ENCODE data around the gene WASHC4.

The WASHC4 gene, protein sequence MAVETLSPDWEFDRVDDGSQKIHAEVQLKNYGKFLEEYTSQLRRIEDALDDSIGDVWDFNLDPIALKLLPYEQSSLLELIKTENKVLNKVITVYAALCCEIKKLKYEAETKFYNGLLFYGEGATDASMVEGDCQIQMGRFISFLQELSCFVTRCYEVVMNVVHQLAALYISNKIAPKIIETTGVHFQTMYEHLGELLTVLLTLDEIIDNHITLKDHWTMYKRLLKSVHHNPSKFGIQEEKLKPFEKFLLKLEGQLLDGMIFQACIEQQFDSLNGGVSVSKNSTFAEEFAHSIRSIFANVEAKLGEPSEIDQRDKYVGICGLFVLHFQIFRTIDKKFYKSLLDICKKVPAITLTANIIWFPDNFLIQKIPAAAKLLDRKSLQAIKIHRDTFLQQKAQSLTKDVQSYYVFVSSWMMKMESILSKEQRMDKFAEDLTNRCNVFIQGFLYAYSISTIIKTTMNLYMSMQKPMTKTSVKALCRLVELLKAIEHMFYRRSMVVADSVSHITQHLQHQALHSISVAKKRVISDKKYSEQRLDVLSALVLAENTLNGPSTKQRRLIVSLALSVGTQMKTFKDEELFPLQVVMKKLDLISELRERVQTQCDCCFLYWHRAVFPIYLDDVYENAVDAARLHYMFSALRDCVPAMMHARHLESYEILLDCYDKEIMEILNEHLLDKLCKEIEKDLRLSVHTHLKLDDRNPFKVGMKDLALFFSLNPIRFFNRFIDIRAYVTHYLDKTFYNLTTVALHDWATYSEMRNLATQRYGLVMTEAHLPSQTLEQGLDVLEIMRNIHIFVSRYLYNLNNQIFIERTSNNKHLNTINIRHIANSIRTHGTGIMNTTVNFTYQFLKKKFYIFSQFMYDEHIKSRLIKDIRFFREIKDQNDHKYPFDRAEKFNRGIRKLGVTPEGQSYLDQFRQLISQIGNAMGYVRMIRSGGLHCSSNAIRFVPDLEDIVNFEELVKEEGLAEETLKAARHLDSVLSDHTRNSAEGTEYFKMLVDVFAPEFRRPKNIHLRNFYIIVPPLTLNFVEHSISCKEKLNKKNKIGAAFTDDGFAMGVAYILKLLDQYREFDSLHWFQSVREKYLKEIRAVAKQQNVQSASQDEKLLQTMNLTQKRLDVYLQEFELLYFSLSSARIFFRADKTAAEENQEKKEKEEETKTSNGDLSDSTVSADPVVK

GRCh38 chr12:105107494-105108371 lies at the start of gene WASHC4:
WASHC4 (plus strand) TSS chr12:105107731; CDS start chr12:105107801, 70 bp downstream.
- DNase-seq: peak; percentile 95

GRCh38 chr12:105060715-105061378 lies 46.7 kb upstream of the WASHC4 start:
- no peak for DNase-seq

- DNase-seq: no peak
These were observed 42.9 kb upstream of the WASHC4 start for GRCh38 chr12:105064564-105065178.

GRCh38 chr12:105067511-105068031 lies 40.0 kb upstream of the WASHC4 start:
- DNase-seq: no peak

DNA sequence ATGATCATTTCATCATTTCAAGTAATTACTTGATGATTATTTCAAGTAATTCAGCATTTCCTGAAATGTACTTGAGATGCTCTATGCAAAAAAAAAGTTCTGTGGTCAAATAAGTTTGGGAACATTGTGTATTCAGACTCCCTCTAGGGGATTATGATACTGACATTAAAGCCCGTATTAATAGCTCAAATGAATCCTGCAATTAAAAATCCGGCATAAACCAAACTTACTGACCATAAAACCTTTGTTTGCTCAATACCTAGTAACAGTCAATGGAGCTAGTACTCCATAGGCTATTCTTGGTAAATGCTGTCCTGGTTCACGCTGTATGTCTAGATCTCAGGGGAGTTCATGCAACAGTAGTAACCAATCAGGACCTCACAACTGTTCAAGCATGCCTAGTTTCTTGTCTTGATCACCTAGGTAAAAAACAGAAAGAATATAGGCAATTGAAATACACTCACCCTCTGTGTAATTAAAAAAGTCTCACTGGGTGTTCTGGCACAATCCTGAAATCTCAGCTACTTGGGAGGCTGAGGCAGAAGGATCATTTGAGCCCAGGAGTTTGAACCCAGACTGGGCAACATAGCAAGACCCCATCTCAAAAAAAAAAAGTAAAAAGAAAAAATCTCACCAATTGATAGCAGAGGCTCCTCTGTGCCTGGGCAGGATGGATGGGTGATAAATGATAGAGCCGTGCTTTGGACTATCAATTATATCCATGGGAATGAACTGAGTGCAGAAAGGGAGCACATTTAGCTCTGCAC lies 37.4 kb upstream of the WASHC4 start:
- no peak for DNase-seq

- DNase-seq: no peak
These were observed 35.5 kb upstream of the WASHC4 start for GRCh38 chr12:105071981-105072380.

GRCh38 chr12:105072888-105073488 lies 34.5 kb upstream of the WASHC4 start:
- DNase-seq: no peak

GRCh38 chr12:105076098-105076497 lies 31.4 kb upstream of the WASHC4 start:
- no peak for DNase-seq

DNA sequence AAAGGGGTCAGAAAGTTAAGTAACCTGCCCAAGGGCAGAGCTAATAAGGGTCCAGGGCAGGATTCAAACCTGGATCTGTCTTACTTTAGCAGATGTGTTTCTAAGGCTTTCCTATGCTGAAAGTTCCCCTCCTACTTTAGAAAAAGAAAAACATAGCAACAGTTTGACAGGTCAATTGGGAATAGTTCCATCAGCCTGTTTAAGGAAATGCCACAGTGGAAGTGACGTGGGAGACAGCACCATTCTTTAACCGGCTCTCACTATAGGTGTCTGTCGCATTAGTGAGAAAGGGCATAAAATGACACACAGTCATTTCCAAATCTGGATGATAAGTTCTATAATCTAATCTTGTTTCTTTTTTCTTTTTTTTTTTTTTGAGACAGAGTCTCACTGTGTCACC lies 30.6 kb upstream of the WASHC4 start:
- no peak for DNase-seq

DNA sequence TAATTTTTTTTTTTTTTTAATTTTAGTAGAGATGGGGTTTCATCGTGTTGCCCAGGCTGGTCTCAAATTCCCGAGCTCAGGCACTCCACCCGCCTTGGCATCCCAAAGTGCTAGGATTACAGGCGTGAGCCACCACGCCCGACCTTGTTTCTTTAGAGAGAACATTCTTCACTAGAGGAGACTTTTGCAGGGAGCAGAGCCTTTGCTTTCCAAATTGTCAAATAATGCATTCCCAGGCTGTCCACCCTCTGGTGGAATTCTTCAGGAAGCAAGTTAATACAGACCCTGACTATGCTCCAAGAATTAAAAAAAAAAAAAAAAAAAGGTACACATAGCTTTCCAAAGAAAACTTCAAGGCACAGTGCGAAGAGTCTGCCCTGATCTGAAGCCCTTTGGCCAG lies 30.1 kb upstream of the WASHC4 start:
- DNase-seq: no peak

DNA sequence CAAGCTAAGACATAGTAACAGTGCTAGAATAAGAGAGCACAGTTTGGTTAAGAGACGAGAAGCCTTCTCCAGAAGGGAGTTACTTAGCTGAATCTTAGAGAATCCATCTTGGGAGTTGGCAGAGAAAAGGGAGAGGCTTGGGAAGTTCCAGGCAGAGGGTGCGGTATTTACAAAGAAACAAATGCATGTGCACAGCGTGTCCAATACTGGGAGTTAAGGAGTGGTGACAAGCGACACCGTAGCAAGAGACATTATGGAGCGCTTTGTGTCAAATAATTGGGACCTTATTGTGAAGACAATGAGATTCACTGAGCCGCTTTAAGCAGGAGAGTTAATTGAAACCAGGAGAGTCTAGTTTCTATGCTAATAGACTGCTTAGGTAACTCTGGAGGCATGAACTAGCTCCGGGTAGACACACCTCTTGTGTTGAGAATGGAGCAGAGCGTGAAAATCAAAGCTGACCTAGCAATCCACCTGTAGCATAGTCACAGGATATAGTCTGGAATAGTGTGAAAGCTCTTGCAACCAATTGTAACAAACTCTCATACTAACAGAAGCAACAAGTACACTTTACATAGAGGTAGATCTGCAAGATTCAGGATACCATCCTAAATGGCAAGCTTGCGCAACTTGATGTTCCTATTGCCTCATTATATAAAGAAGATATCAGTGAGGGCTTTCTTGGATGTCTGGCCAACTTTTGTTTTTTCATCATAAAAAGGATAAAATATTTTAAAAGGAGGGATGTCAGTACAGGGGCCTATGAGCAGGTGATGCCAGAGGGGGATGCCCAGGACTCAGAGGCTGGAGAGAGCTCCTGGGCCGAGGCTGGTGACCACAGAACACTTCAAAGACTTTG lies 28.6 kb upstream of the WASHC4 start:
- DNase-seq: no peak

GRCh38 chr12:105083031-105083430 lies 24.5 kb upstream of the WASHC4 start:
- DNase-seq: no peak

DNA sequence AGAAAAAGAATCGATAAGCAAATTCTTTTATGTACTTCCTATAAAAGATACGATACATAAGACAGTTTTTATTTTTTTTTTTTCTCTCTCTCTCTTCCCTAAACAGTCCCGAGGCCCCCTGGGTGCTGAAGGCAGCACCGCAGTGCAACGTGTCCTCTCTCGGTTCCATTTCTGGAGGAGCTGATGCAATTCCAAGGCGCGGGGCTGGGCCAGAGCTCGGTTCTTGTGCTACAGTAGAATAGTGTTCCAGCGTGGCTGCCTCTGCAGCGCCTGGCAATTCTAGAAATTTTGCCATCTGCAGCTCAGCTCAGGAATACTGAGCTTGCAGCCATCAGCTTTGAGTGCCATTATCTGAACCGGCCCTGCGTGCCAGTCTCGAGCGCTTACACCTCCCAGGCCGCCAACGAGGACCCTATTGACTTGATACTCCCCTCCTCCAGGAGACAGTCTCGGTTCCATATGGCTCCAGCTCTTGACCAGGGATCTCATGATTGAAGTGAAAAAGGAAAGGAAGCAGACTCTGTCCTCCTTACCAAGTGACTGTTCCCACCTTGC lies 23.9 kb upstream of the WASHC4 start:
- DNase-seq: peak; percentile 9

DNA sequence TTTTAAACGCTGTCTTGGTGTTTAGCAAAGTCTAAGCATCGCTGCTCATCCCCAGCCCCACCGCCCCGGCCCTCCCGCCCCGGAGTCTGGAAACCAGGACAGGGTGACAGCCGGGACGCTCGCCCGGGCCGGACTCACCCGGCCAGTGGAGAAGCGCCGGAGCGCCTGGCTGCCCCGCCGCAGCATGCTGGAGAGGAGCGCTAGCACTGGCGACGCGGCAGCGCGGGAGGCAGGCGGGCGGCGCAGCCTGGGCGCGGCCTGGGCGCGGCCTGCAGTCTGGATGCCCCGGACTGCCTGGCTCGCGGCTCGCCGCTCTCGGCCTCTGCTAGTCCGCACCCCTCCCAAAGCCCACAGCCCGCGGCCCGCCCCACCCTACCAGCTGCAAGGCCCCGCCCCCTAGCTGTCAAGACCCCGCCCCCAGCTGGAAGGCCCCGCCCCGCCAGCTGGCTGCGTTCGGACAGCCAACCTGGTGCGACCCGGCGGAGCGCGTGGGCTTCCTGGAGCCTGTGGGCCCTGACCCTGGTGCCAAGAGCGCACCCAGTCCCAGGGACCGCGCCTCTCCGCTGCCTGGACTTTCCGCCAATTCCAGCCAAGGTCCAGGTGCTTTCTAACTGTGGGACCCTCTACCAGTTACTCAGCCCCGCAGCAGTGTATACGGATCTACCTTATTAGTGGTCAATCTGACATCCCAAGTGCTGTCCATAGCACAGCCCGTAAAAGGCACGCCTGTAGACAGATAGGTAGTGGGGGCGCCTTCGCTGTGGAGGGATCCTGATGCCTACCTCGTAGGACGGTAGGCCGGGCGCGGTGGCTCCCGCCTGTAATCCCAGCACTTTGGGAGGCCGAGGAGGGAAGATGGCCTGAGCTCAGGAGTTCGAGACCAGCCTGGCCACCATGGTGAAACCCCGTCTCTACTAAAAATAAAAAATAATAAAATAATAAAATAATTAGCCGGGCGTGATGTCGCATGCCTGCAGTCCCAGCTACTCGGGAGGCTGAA lies 23.0 kb upstream of the WASHC4 start, which contains the start of gene ALDH1L2:
Gene ALDH1L2 (minus strand): TSS at position 208 of the 1,000 bp plus-strand sequence. CDS start 22 bp downstream, at position 186.
- DNase-seq: peak; percentile 51

- DNase-seq: no peak
These were observed 22.0 kb upstream of the WASHC4 start for GRCh38 chr12:105085501-105085900.

GRCh38 chr12:105089817-105090216 lies 17.7 kb upstream of the WASHC4 start:
- no peak for DNase-seq

GRCh38 chr12:105090361-105090760 lies 17.2 kb upstream of the WASHC4 start:
- no peak for DNase-seq
